MM.1S (cell line): ENCODE data around the gene NAP1L3.

Experiments used
- CTCF ChIP-seq: fragments of 300-600 bp; sonication (generic); IDR thresholded peaks from 2 replicates; pipeline ENCODE4 v1.5.1; 2016; ENCODE audit warnings: antibody characterized with exemption, low read length, mixed read lengths
- EZH2 ChIP-seq: fragments of 300-600 bp; sonication (generic); optimal IDR thresholded peaks from 2 replicates; pipeline ENCODE3; 2017; ENCODE audit warnings: low read depth, mild to moderate bottlenecking, antibody characterized with exemption, low read length, mixed read lengths
- EZH2phosphoT487 ChIP-seq: fragments of 300-600 bp; sonication (generic); IDR thresholded peaks from 2 replicates; pipeline ENCODE4 v1.6.1; 2018; ENCODE audit warnings: antibody characterized with exemption, low read length

DNA sequence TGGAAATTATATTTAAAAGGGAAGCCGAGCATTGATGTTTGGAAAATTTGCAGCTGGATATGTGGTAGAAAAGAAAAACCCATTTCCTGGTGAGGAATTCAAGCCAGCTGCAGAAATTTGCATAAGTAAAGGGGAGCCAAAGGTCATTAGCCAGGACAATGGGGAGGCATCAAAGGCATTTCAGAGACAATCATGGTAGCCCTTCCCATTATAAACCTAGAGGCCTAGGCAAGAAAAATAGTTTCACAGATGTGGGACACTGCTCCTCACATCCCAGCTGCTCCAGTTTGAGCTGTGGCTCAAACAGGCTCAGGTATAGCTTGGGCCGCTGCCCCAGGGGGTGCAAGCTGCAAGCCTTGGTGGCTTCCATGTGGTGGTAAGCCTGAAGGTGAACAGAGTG is 35.8 kb downstream of the NAP1L3 start:
- TF ChIP-seq CTCF (no peak), EZH2 (no peak), EZH2phosphoT487 (no peak)
